ENCODE data around the gene RNF41. TPM values are rescaled to one million over a fixed set of nuclear protein-coding genes. Genes with fewer than 3 reads are reported as not detected.

The RNF41 gene
- total RNA-seq, 1 donor from 2014 or later = 86.0 TPM

DNA sequence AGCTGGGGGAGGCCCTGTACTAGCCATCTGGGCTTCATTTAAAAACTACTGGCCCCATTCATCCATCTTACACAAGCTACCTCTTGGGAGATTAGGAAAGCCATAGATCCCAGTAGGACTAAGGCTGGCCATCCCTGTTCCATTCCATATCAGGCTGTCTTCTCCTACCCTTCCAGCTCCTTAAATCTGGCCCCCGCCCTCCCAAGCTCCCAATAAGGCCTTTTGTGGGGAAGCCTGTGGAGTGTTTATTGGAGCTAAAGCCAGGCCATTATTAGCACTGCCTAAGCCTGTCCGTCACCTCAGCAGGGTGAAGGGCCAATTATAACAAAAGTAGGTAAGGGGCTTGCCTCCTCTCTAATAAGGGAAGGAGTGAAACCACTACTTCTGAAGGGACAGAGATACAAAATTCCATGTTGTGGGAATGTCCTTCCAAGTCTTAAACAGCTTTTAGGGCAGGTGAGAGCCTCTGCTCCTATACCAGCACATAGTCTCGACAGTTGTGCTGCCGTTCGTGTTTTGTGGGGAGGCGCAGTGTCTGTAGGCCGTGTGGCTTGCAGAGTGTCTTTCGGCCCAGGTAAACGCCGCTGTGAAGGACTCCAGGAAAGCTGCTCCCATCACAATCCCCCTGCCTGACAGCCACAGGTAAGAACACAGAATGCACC, 59.9 kb downstream of the RNF41 start:
- Mint-ChIP-seq H3K4me1 (peaks cover 39% of the 10 kb centered on the region), H3K27ac (no peak overlapping the region), H3K4me3 (no peak overlapping the region), H3K27me3 (no peaks in the 10 kb centered on the region), H3K9me3 (no peaks in the 10 kb centered on the region), H3K36me3 (ENCODE audit: low read depth) (peaks cover 85% of the 10 kb centered on the region)
- TF ChIP-seq, protein P1, sequence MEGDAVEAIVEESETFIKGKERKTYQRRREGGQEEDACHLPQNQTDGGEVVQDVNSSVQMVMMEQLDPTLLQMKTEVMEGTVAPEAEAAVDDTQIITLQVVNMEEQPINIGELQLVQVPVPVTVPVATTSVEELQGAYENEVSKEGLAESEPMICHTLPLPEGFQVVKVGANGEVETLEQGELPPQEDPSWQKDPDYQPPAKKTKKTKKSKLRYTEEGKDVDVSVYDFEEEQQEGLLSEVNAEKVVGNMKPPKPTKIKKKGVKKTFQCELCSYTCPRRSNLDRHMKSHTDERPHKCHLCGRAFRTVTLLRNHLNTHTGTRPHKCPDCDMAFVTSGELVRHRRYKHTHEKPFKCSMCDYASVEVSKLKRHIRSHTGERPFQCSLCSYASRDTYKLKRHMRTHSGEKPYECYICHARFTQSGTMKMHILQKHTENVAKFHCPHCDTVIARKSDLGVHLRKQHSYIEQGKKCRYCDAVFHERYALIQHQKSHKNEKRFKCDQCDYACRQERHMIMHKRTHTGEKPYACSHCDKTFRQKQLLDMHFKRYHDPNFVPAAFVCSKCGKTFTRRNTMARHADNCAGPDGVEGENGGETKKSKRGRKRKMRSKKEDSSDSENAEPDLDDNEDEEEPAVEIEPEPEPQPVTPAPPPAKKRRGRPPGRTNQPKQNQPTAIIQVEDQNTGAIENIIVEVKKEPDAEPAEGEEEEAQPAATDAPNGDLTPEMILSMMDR (IDR thresholded peaks at IDR 0.05) = no peak
- DNase-seq (no peak), ATAC-seq (ENCODE audit: low read depth) (no peak)
- intact Hi-C loops (cut with micrococcal nuclease) = loop anchor here (2.0 kb wide), 1 partner anchor 17 kb away; no protein-coding TSS in a partner anchor
- ChIA-PET POLR2A (interaction anchor here (0.6 to 3.5 kb wide), 10 partner anchors 10 to 172 kb away, joined by 3 to 21 read pairs (median 4); partner anchors contain the start of genes ESYT1, MYL6B, RNF41 and SMARCC2), CTCF (interaction anchor here (0.6 to 2.3 kb wide), 3 partner anchors 11 to 39 kb away, joined by 3 to 10 read pairs (median 4); partner anchors contain the start of gene SMARCC2)

DNA sequence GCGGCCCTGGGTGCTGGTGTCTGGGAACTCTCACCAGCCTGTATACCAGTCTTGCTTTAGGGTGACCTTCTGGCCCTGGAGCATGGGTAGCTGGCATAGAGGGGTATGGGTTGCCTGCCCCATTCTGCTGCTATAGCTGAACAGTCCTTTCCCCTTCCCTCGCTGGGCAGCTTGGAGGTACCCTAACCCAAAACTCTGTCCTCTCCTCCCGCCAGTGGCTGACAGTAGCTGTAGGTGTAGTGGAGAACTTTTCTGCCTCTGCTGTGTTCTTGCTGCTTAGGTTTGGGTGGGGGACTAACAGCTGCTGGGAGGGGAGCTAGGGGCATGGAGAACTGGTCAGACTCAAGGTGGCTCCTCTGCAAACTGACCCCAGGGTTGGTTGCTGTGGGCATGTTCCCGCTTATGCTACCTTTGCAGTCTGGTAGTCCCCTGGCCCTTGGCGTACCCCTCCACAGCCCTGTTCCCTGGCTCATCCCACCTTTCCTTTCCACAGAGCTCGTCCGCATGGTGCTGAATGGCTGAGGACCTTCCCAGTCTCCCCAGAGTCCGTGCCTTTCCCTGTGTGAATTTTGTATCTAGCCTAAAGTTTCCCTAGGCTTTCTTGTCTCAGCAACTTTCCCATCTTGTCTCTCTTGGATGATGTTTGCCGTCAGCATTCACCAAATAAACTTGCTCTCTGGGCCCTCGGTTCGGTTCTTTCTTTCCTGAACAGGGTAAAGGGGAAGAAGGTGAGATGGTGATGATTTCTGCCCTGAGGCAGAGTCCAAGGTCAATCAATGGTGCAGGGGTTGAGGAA, 60.6 kb downstream of the RNF41 start:
- Mint-ChIP-seq H3K4me3 (peak overlapping the region; percentile 94), H3K27me3 (no peaks in the 10 kb centered on the region), H3K36me3 (ENCODE audit: low read depth) (peaks cover 82% of the 10 kb centered on the region), H3K9me3 (no peaks in the 10 kb centered on the region), H3K4me1 (peaks cover 41% of the 10 kb centered on the region), H3K27ac (no peak overlapping the region)
- no peak for DNase-seq
- CTCF ChIA-PET = interaction anchor here (0.6 to 2.3 kb wide), 3 partner anchors 10 to 38 kb away, joined by 3 to 10 read pairs (median 4); partner anchors contain the start of gene SMARCC2
- POLR2A ChIA-PET = interaction anchor here (0.6 to 3.5 kb wide), 10 partner anchors 9 to 411 kb away, joined by 3 to 21 read pairs (median 4); partner anchors contain the start of genes ESYT1, MYL6B, RNF41 and SMARCC2
- no peak for ATAC-seq (ENCODE audit: low read depth)
- TF ChIP-seq, protein P1 (IDR thresholded peaks at IDR 0.05) = no peak
- intact Hi-C loops (cut with micrococcal nuclease) = no loop called here

DNA sequence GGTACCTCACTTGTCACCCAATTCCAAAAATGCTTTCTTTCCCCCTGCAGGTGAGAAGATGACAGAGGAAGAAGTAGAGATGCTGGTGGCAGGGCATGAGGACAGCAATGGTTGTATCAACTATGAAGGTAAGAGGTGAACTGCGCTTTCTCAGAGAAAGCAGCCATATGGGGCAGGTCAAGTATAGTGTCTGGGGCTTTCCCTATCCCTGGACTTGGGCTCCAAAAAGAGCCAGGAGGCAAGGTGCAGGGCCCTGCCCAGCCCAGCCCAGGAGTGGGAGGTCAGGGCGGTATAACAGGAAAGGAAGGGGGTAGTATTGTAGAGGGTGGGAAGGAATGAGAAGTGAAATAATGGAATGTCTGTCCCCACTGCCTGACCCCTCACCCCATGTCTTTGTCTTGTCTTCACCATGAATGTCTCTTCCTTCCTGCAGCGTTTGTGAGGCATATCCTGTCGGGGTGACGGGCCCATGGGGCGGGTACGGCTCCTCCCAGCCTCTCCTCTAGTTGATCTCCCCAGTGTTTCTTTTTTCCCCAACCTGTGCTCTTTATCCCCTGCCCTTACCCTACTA, 61.4 kb downstream of the RNF41 start:
- TF ChIP-seq, protein P1 (IDR thresholded peaks at IDR 0.05) = no peak
- Mint-ChIP-seq H3K4me3 (peak overlapping the region; percentile 94), H3K4me1 (peaks cover 46% of the 10 kb centered on the region), H3K27ac (peak overlapping the region; percentile 95), H3K9me3 (no peaks in the 10 kb centered on the region), H3K36me3 (ENCODE audit: low read depth) (peaks cover 79% of the 10 kb centered on the region), H3K27me3 (no peaks in the 10 kb centered on the region)
- intact Hi-C loops (cut with micrococcal nuclease) = no loop called here
- POLR2A ChIA-PET = interaction anchor here (0.9 to 4.3 kb wide), 5 partner anchors 9 to 56 kb away, joined by 3 to 67 read pairs (median 12); partner anchors contain the start of genes ESYT1, MYL6B and PA2G4
- ATAC-seq (ENCODE audit: low read depth) (no peak), DNase-seq (no peak)
- CTCF ChIA-PET = interaction anchor here (2.0 kb wide), 2 partner anchors 29 to 34 kb away, joined by 6 to 13 read pairs; partner anchors contain the start of gene SMARCC2

DNA sequence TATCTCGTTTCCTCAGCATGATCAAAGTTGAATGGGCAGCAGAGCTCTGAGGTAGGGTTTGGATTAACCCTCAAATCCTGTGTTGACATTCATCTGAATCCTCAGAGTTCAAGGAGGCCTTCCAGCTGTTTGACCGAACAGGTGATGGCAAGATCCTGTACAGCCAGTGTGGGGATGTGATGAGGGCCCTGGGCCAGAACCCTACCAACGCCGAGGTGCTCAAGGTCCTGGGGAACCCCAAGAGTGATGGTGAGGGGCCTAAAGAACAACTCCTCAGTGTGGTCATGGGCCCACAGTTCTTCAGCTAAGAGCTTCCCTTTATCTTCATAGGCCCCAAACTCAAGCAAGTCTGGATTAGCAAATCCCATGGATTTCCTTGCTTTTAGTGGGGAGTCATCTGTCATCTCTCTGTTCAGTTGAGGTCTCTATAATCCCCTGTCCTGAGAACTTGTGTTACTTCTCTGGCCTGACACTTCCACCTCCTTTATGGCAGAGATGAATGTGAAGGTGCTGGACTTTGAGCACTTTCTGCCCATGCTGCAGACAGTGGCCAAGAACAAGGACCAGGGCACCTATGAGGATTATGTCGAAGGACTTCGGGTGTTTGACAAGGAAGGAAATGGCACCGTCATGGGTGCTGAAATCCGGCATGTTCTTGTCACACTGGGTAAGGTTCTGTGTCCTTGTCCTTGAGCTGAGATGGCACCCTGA, 62.1 kb downstream of the RNF41 start:
- TF ChIP-seq, protein P1 (IDR thresholded peaks at IDR 0.05) = no peak
- H3K4me3 Mint-ChIP-seq = peak overlapping the region; percentile 94
- H3K27ac Mint-ChIP-seq = peak overlapping the region; percentile 95
- no peak for ATAC-seq (ENCODE audit: low read depth)
- ChIA-PET CTCF (interaction anchor here (1.1 to 2.0 kb wide), 4 partner anchors 28 to 41 kb away, joined by 4 to 13 read pairs (median 6); partner anchors contain the start of gene SMARCC2), POLR2A (interaction anchor here (0.5 to 4.3 kb wide), 13 partner anchors 13 to 174 kb away, joined by 3 to 67 read pairs (median 6); partner anchors contain the start of genes ESYT1, PA2G4, PAN2 and RNF41)
- H3K27me3 Mint-ChIP-seq = no peaks in the 10 kb centered on the region
- H3K4me1 Mint-ChIP-seq = peaks cover 47% of the 10 kb centered on the region
- H3K9me3 Mint-ChIP-seq = no peaks in the 10 kb centered on the region
- H3K36me3 Mint-ChIP-seq (ENCODE audit: low read depth) = peaks cover 75% of the 10 kb centered on the region
- DNase-seq = no peak
- intact Hi-C loops (cut with micrococcal nuclease) = no loop called here

Data from activated B cell treated with CpG ODN at 0.5 μM for 24 hours (primary cell).